KBM-7 (cell line): ENCODE measurements around the gene NPHP4.

Source experiments
- DNase-seq: peaks from one replicate; pipeline ENCODE4 v3.0.0-alpha.2; 2015
- in situ Hi-C: fragments of 300-500 bp; cut with MboI; formaldehyde crosslinking; loops from 2 replicates; pipeline ENCODE4 v1.14.3; 2020; ENCODE audit warnings: low sequenced_read_pairs, low pct_unique_long_range_greater_than_20kb, mixed read lengths

The NPHP4 gene

GRCh38 chr1:5814046-5814619 lies 178.1 kb downstream of the NPHP4 start:
- in situ Hi-C loops = no loop called here

GRCh38 chr1:5813480-5813879 lies 178.7 kb downstream of the NPHP4 start:
- no peak for DNase-seq
- in situ Hi-C loops = no loop called here

More at GRCh38 chr1:5814046-5814619, 178.1 kb downstream of the NPHP4 start:
- no peak for DNase-seq
